CMK (cell line): ENCODE data around the gene CD200.
"Not testable (repeated sequence)": the region's sequence is repeated elsewhere in the genome, so short reads cannot be mapped to it uniquely, and the experiment has no call there.

Experiments used
- DNase-seq: peaks from one replicate; pipeline ENCODE4 v3.0.0-alpha.2; 2010; ENCODE audit warnings: low read depth

Gene CD200

GRCh38 chr3:112360561-112360960, 27.6 kb downstream of the CD200 start:
- DNase-seq, result no peak

- DNase-seq, result no peak
These were observed 29.3 kb downstream of the CD200 start for GRCh38 chr3:112362221-112362620.

- DNase-seq, result no peak
These were observed 31.3 kb downstream of the CD200 start for GRCh38 chr3:112364291-112364690.

GRCh38 chr3:112365035-112365434, 32.1 kb downstream of the CD200 start:
- no peak for DNase-seq

GRCh38 chr3:112365636-112366035, 32.7 kb downstream of the CD200 start:
- no peak for DNase-seq

GRCh38 chr3:112366522-112366921, 33.6 kb downstream of the CD200 start:
- no peak for DNase-seq

GRCh38 chr3:112371569-112371968, 38.6 kb downstream of the CD200 start:
- no peak for DNase-seq

GRCh38 chr3:112372396-112372795, 39.4 kb downstream of the CD200 start:
- no peak for DNase-seq

- DNase-seq, result no peak
These were observed 40.5 kb downstream of the CD200 start for GRCh38 chr3:112373476-112373875.

- DNase-seq, result no peak
These were observed 41.0 kb downstream of the CD200 start for GRCh38 chr3:112373924-112374323.

- no peak for DNase-seq
These were observed 41.4 kb downstream of the CD200 start for GRCh38 chr3:112374333-112374734.

- no peak for DNase-seq
These were observed 42.2 kb downstream of the CD200 start for GRCh38 chr3:112375117-112375516.

- DNase-seq, result no peak
These were observed 43.4 kb downstream of the CD200 start for GRCh38 chr3:112376241-112376911.

GRCh38 chr3:112376992-112377391, 44.0 kb downstream of the CD200 start:
- no peak for DNase-seq

- DNase-seq, result no peak
These were observed 44.7 kb downstream of the CD200 start for GRCh38 chr3:112377568-112378071.

GRCh38 chr3:112378347-112378746, 45.4 kb downstream of the CD200 start:
- DNase-seq, result not testable (repeated sequence)

GRCh38 chr3:112379020-112379690, 46.2 kb downstream of the CD200 start:
- no peak for DNase-seq

- DNase-seq, result no peak
These were observed 49.0 kb downstream of the CD200 start for GRCh38 chr3:112381673-112382542.

GRCh38 chr3:112382543-112383160, 49.7 kb downstream of the CD200 start:
- DNase-seq, result no peak

- no peak for DNase-seq
These were observed 51.8 kb downstream of the CD200 start for GRCh38 chr3:112384769-112385168.

- no peak for DNase-seq
These were observed 56.0 kb downstream of the CD200 start for GRCh38 chr3:112388972-112389371.

GRCh38 chr3:112389961-112390360, 57.0 kb downstream of the CD200 start:
- DNase-seq, result no peak
